NCI-H2196 (cell line): Measurements from ENCODE around the gene SPSB2.
"Not testable (repeated sequence)": the region's sequence is repeated elsewhere in the genome, so short reads cannot be mapped to it uniquely, and the experiment has no call there.

Experiments used
- DNase-seq: peaks from one replicate; lab custom pipeline; 2025; ENCODE audit not compliant: unreplicated experiment; lab: John Stamatoyannopoulos, UW

The SPSB2 gene

GRCh38 chr12:6871052-6871957 is 1.8 kb downstream of the SPSB2 start:
- DNase-seq = no peak

GRCh38 chr12:6870304-6870703 is 2.8 kb downstream of the SPSB2 start:
- not testable (repeated sequence) for DNase-seq

GRCh38 chr12:6869049-6870021 is 3.8 kb downstream of the SPSB2 start:
- peak; percentile 69 for DNase-seq

GRCh38 chr12:6868211-6869048 is 4.7 kb downstream of the SPSB2 start:
- DNase-seq = no peak

GRCh38 chr12:6867413-6868210 is 5.5 kb downstream of the SPSB2 start, which contains the start of gene TPI1:
TPI1 (plus strand) TSS chr12:6867531; CDS start chr12:6867567, 36 bp downstream.
- DNase-seq = peak; percentile 45

GRCh38 chr12:6866920-6867412 is 6.1 kb downstream of the SPSB2 start:
- no peak for DNase-seq

- no peak for DNase-seq
These were observed 6.8 kb downstream of the SPSB2 start for GRCh38 chr12:6866163-6866919.

GRCh38 chr12:6865307-6865706 is 7.8 kb downstream of the SPSB2 start:
- DNase-seq = not testable (repeated sequence)

GRCh38 chr12:6863586-6864321 is 9.3 kb downstream of the SPSB2 start:
- no peak for DNase-seq

- DNase-seq = no peak
These were observed 10.1 kb downstream of the SPSB2 start for GRCh38 chr12:6863033-6863432.

GRCh38 chr12:6861391-6861790 is 11.7 kb downstream of the SPSB2 start:
- DNase-seq = no peak

GRCh38 chr12:6860942-6861341 is 12.2 kb downstream of the SPSB2 start:
- no peak for DNase-seq

GRCh38 chr12:6860116-6860515 is 13.0 kb downstream of the SPSB2 start:
- DNase-seq = no peak

- no peak for DNase-seq
These were observed 14.3 kb downstream of the SPSB2 start for GRCh38 chr12:6858799-6859198.

- DNase-seq = no peak
These were observed 17.8 kb downstream of the SPSB2 start for GRCh38 chr12:6855322-6855721.

- DNase-seq = no peak
These were observed 19.1 kb downstream of the SPSB2 start for GRCh38 chr12:6854036-6854435.

- DNase-seq = no peak
These were observed 19.5 kb downstream of the SPSB2 start for GRCh38 chr12:6853626-6854025.

GRCh38 chr12:6852651-6853354 is 20.3 kb downstream of the SPSB2 start:
- peak; percentile 13 for DNase-seq
